ENCODE measurements around the gene CAVIN2. TPM values are rescaled to one million over a fixed set of nuclear protein-coding genes. Genes with fewer than 3 reads are reported as not detected.

Gene CAVIN2
- total RNA-seq, 6 experiments from 2014 or later = 3.1 to 15.9 (median 14.5) TPM

GRCh38 chr2:191797942-191798876 lies 48.7 kb downstream of the CAVIN2 start:
- Mint-ChIP-seq H3K27ac (no peak overlapping the region), H3K27me3 (ENCODE audit: insufficient read depth) (no peaks in the 10 kb centered on the region; the same call in 1 of the 2 replicates), H3K36me3 (ENCODE audit: low read depth) (no peaks in the 10 kb centered on the region), H3K9me3 (no peaks in the 10 kb centered on the region), H3K4me3 (no peak overlapping the region), H3K4me1 (ENCODE audit: low read depth) (no peaks in the 10 kb centered on the region)
- TF ChIP-seq, protein P1, sequence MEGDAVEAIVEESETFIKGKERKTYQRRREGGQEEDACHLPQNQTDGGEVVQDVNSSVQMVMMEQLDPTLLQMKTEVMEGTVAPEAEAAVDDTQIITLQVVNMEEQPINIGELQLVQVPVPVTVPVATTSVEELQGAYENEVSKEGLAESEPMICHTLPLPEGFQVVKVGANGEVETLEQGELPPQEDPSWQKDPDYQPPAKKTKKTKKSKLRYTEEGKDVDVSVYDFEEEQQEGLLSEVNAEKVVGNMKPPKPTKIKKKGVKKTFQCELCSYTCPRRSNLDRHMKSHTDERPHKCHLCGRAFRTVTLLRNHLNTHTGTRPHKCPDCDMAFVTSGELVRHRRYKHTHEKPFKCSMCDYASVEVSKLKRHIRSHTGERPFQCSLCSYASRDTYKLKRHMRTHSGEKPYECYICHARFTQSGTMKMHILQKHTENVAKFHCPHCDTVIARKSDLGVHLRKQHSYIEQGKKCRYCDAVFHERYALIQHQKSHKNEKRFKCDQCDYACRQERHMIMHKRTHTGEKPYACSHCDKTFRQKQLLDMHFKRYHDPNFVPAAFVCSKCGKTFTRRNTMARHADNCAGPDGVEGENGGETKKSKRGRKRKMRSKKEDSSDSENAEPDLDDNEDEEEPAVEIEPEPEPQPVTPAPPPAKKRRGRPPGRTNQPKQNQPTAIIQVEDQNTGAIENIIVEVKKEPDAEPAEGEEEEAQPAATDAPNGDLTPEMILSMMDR (IDR thresholded peaks at IDR 0.05) = no peak
- DNase-seq = no peak

GRCh38 chr2:191797500-191797899 lies 49.4 kb downstream of the CAVIN2 start:
- H3K36me3 Mint-ChIP-seq (ENCODE audit: low read depth) = no peaks in the 10 kb centered on the region
- no peak overlapping the region for H3K4me3 Mint-ChIP-seq
- no peaks in the 10 kb centered on the region for H3K4me1 Mint-ChIP-seq (ENCODE audit: low read depth)
- H3K9me3 Mint-ChIP-seq = no peaks in the 10 kb centered on the region
- TF ChIP-seq, protein P1 (IDR thresholded peaks at IDR 0.05) = no peak
- no peaks in the 10 kb centered on the region; the same call in 1 of the 2 replicates for H3K27me3 Mint-ChIP-seq (ENCODE audit: insufficient read depth)
- H3K27ac Mint-ChIP-seq = no peak overlapping the region
- no peak for DNase-seq

DNA sequence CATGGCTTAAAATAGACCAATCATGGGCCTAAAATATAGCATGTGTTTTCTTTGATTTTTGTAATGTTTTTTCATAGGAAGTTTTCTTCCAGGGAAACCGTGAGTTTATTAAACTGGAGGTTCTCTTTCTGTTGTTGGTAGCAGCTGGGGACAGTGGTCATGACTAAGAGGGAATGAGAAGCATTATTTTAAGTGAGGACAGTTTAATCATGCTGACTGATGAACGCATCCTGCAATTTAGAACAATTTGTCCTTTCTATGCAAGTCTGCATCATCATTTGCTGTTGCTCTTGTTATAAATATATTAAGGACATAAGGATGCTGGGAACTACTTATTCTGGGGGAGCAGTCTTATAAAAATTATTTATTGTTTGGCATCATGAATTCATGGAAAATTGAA lies 51.2 kb downstream of the CAVIN2 start:
- TF ChIP-seq, protein P1 (IDR thresholded peaks at IDR 0.05) = no peak
- Mint-ChIP-seq H3K36me3 (ENCODE audit: low read depth) (no peaks in the 10 kb centered on the region), H3K27ac (no peak overlapping the region), H3K4me1 (ENCODE audit: low read depth) (no peaks in the 10 kb centered on the region), H3K4me3 (no peak overlapping the region), H3K9me3 (no peaks in the 10 kb centered on the region), H3K27me3 (ENCODE audit: insufficient read depth) (no peaks in the 10 kb centered on the region; the same call in 1 of the 2 replicates)
- no peak for DNase-seq

DNA sequence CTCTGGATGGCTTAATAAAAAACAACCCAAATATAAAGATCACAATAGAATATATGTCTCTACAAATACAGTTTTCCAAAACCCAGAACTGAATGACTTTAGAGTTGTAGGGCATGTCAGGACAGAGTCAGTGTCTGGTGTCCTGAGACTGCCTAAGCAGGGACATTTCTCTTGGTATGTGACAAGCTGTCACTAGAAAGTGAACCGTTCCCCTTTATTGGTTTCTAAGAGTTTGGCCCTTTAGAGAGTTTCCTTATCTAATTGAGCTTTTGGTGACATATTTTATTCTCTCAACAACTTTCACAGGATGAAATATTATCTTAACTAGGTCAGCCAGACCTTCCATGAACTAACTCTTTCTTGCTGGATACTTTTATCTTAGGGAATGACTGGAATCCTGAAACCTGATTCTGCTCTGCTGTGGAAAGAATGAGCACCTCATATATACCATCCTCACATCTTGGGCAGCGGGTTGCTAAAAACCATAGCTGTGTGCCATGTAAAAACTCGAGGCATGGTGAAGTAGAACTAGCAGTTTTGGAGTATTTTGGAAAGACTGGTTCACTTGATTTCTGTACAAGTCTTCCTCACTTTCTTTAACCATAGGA lies 54.8 kb downstream of the CAVIN2 start:
- no peak for DNase-seq
- no peaks in the 10 kb centered on the region for H3K36me3 Mint-ChIP-seq (ENCODE audit: low read depth)
- H3K4me3 Mint-ChIP-seq = no peak overlapping the region
- H3K27ac Mint-ChIP-seq = no peak overlapping the region
- TF ChIP-seq, protein P1 (IDR thresholded peaks at IDR 0.05) = no peak
- H3K4me1 Mint-ChIP-seq (ENCODE audit: low read depth) = no peaks in the 10 kb centered on the region
- peaks cover 9% of the 10 kb centered on the region for H3K27me3 Mint-ChIP-seq (ENCODE audit: insufficient read depth)
- H3K9me3 Mint-ChIP-seq = no peaks in the 10 kb centered on the region

DNA sequence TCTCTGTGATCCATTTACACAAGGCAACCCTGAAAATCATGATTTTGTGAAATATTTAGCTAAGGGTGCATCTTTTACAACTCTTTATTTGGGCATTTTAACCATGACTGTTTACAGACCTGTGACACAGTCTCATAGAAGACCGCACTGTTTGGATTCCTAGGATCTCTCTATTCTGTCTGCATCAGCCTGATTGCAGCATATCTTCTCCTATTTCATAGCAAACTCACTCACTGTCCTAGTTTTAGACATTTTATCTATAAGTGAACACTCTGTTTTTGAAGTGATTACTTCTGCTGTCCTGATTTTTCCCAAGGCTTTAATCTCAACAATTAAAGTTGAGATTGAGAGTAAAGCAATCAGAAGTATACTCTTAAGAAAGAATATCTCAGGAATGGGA lies 56.2 kb downstream of the CAVIN2 start:
- Mint-ChIP-seq H3K27me3 (ENCODE audit: insufficient read depth) (peaks cover 9% of the 10 kb centered on the region), H3K27ac (no peak overlapping the region), H3K36me3 (ENCODE audit: low read depth) (no peaks in the 10 kb centered on the region), H3K9me3 (no peaks in the 10 kb centered on the region), H3K4me3 (no peak overlapping the region), H3K4me1 (ENCODE audit: low read depth) (no peaks in the 10 kb centered on the region)
- TF ChIP-seq, protein P1 (IDR thresholded peaks at IDR 0.05) = no peak
- DNase-seq = no peak

Data from HFFc6 (cell line).